ENCODE data around the gene MSN. TPM values are rescaled to one million over a fixed set of nuclear protein-coding genes. Genes with fewer than 3 reads are reported as not detected.

Gene MSN
- total RNA-seq, 1 experiment from 2014 or later, result 91.2 TPM

- peak; percentile 18 for DNase-seq (ENCODE audit: low spot score)
- POLR2A ChIA-PET, result no interaction called here
These were observed 1.2 kb downstream of the MSN start for GRCh38 chrX:65668377-65669310.

More at GRCh38 chrX:65668377-65669310, 1.2 kb downstream of the MSN start:
- H3K4me3 Mint-ChIP-seq, result peak overlapping the region; percentile 79
- no peaks in the 10 kb centered on the region; the same call in 1 of the 2 replicates for H3K36me3 Mint-ChIP-seq
- CTCF ChIA-PET, result interaction anchor here (0.9 to 1.0 kb wide), 2 partner anchors 58 to 72 kb away, joined by 3 read pairs; no protein-coding TSS in a partner anchor
- H3K9me3 Mint-ChIP-seq, result no peaks in the 10 kb centered on the region
- TF ChIP-seq MYBL2 (CRISPR knock-in tag; IDR thresholded peaks at IDR 0.05) (no peak), JAZF1 (CRISPR knock-in tag; IDR thresholded peaks at IDR 0.05) (no peak), NFATC4 (CRISPR knock-in tag; IDR thresholded peaks at IDR 0.05) (no peak), ZBTB43 (CRISPR knock-in tag; IDR thresholded peaks at IDR 0.05) (no peak), TEAD4 (CRISPR knock-in tag; IDR thresholded peaks at IDR 0.05) (no peak), ZNF671 (CRISPR knock-in tag; IDR thresholded peaks at IDR 0.05) (no peak), ZNF396 (CRISPR knock-in tag; IDR thresholded peaks at IDR 0.05; ENCODE audit: borderline replicate concordance) (no peak), NR1H2 (CRISPR knock-in tag; IDR thresholded peaks at IDR 0.05) (no peak), AFF4 (CRISPR knock-in tag; IDR thresholded peaks at IDR 0.05; ENCODE audit: borderline replicate concordance) (no peak), NFE2L1 (CRISPR knock-in tag; IDR thresholded peaks at IDR 0.05) (no peak), TEAD1 (CRISPR knock-in tag; IDR thresholded peaks at IDR 0.05) (no peak), ZMAT4 (CRISPR knock-in tag; IDR thresholded peaks at IDR 0.05) (no peak), KAT7 (CRISPR knock-in tag; IDR thresholded peaks at IDR 0.05; ENCODE audit: borderline replicate concordance) (no peak)
- TF ChIP-seq, protein P1, sequence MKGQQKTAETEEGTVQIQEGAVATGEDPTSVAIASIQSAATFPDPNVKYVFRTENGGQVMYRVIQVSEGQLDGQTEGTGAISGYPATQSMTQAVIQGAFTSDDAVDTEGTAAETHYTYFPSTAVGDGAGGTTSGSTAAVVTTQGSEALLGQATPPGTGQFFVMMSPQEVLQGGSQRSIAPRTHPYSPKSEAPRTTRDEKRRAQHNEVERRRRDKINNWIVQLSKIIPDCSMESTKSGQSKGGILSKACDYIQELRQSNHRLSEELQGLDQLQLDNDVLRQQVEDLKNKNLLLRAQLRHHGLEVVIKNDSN (CRISPR knock-in tag; IDR thresholded peaks at IDR 0.05), result no peak
- TF ChIP-seq, protein P2, sequence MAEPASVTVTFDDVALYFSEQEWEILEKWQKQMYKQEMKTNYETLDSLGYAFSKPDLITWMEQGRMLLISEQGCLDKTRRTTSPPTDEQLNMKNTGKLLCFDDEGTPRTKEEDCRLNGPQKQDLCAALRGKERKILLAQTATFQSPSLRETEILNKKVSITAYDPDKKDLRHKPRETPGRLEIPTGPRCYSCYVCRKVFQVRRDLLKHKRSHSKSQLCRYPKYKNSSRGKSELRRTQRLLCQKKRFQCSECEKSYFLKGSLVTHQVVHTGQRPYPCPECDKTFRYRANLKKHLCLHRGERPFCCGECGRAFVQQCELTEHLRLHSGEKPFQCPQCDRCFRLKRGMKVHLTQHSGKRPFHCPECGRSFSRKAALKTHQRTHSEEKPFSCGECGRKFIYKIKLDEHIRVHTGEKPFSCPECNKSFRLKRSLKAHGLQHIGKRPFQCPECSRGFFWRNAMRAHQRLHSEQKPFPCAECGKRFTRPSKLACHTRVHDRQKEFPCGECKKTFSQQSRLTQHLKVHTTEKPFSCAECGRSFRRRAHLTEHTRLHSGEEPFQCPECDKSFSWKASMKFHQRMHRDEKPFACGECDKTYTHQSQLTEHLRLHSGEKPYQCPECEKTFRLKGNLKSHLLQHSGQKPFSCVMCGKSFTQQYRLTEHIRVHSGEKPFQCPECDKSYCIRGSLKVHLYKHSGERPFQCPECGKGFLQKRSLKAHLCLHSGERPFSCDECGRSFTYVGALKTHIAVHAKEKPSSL (CRISPR knock-in tag; conservative IDR thresholded peaks at IDR 0.05), result no peak
- TF ChIP-seq, protein P3, sequence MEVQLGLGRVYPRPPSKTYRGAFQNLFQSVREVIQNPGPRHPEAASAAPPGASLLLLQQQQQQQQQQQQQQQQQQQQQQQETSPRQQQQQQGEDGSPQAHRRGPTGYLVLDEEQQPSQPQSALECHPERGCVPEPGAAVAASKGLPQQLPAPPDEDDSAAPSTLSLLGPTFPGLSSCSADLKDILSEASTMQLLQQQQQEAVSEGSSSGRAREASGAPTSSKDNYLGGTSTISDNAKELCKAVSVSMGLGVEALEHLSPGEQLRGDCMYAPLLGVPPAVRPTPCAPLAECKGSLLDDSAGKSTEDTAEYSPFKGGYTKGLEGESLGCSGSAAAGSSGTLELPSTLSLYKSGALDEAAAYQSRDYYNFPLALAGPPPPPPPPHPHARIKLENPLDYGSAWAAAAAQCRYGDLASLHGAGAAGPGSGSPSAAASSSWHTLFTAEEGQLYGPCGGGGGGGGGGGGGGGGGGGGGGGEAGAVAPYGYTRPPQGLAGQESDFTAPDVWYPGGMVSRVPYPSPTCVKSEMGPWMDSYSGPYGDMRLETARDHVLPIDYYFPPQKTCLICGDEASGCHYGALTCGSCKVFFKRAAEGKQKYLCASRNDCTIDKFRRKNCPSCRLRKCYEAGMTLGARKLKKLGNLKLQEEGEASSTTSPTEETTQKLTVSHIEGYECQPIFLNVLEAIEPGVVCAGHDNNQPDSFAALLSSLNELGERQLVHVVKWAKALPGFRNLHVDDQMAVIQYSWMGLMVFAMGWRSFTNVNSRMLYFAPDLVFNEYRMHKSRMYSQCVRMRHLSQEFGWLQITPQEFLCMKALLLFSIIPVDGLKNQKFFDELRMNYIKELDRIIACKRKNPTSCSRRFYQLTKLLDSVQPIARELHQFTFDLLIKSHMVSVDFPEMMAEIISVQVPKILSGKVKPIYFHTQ (CRISPR knock-in tag; IDR thresholded peaks at IDR 0.05), result no peak
- peak; percentile 58 for ATAC-seq
- H3K27me3 Mint-ChIP-seq (ENCODE audit: low read depth), result peaks cover 4% of the 10 kb centered on the region; the same call in 1 of the 2 replicates
- peak overlapping the region; percentile 92 for H3K27ac Mint-ChIP-seq
- peaks cover 32% of the 10 kb centered on the region for H3K4me1 Mint-ChIP-seq

Data from WTC11 (cell line).